Subcutaneous adipose tissue (tissue), 4 donors: ENCODE data around the gene PON2. TPM values are rescaled to one million over a fixed set of nuclear protein-coding genes. Genes with fewer than 3 reads are reported as not detected.

ENCODE experiments used
- total RNA-seq, 4 donors: library from RNA; depleted of rRNA; stranded (reverse); fragments of >200 nt; gene quantifications; one replicate each; pipeline ENCODE4 v1.1.0, GENCODE V29; 2016
- TF ChIP-seq, protein P1 (sequence below): fragments of 450-650 bp; IDR thresholded peaks from one replicate; pipeline ENCODE4 v1.5.1; 2016; ENCODE audit warnings: low read depth, mild to moderate bottlenecking, control low read depth, antibody characterized with exemption, moderate library complexity

PON2 gene
- total RNA-seq, 4 donors from 2014 or later, result 77.7 to 137 (median 104) TPM

DNA sequence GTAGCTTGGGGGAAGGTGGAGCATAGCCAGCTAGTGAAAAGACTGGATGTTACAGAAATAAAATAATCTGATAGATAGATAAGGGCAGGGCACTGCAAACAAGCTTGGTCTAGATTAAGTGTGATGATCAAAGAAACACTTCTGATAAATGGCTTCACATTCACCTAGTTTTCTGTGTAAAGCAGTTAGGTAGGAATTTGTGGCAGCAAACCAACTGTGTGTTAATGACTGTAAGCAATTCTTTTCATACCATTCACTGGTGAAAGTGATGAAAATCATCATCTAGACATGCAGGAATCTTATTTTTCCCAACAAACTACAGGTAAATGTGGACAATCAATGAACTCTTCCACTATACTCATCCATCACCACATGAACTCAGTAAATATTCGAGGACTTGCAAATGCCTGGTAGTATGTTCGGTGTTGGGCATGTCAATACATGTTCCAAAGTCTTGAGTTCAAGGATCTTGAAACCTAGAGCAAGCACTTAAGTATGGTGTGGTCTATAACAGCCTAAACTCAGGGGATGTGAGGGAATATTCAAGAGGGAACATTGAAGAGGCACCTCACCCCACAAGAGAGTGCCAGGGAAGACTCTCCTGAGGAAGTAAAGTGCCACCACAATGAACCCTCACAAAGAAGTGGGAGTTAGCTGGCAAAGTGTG is 59.1 kb downstream of the PON2 start:
- TF ChIP-seq, protein P1, sequence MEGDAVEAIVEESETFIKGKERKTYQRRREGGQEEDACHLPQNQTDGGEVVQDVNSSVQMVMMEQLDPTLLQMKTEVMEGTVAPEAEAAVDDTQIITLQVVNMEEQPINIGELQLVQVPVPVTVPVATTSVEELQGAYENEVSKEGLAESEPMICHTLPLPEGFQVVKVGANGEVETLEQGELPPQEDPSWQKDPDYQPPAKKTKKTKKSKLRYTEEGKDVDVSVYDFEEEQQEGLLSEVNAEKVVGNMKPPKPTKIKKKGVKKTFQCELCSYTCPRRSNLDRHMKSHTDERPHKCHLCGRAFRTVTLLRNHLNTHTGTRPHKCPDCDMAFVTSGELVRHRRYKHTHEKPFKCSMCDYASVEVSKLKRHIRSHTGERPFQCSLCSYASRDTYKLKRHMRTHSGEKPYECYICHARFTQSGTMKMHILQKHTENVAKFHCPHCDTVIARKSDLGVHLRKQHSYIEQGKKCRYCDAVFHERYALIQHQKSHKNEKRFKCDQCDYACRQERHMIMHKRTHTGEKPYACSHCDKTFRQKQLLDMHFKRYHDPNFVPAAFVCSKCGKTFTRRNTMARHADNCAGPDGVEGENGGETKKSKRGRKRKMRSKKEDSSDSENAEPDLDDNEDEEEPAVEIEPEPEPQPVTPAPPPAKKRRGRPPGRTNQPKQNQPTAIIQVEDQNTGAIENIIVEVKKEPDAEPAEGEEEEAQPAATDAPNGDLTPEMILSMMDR, result no peak

DNA sequence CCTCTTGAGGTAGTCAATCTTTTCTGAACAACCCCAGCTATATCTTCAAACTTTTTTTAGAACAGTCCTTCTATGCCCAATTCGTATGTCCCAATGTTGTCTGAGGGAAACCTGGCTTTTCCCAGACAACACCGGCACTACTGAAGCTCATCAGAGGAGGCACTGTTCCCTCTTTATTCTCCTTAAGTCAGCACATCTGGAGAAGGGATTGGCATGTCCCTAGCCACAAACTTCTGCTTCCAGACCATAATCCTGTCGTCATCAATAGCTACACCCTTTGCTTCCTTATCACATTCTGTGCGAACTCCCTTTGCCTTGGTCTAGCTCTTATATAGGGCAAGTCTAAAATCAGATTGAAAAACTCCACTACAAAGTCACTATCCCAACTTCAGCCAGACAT is 61.5 kb downstream of the PON2 start:
- TF ChIP-seq, protein P1, result no peak

- TF ChIP-seq, protein P1, result no peak
These were observed 66.6 kb downstream of the PON2 start for GRCh38 chr7:95368235-95368634.

GRCh38 chr7:95367606-95368005 is 67.2 kb downstream of the PON2 start:
- TF ChIP-seq, protein P1, result no peak

- TF ChIP-seq, protein P1, result no peak
These were observed 69.7 kb downstream of the PON2 start for GRCh38 chr7:95365151-95365550.

DNA sequence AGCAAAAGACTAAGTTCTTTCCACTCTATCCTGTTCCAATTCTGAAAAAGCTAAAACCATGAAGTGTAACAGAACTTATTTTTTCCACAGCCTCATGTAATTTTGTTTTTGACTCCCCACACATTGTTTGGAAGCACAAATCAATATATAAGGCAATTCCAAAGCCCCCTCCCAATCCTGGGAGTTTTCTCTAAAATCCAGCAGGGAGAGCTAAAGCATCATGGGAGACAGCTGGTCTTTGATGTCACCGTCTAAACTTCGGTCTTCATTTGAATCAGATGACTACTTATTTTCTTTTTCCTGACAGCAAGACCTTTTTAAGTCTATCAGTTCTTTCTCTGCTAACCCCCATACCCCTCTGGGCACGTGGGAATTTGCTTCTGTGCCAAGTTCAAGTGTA is 77.2 kb downstream of the PON2 start:
- TF ChIP-seq, protein P1, result no peak

Other genes with a start within 250 kb of the PON2 start
- gene PON1, start 110.5 kb downstream of the PON2 start, total RNA-seq, result under 1 TPM in 1 of 4 donors, not detected in 3; 0.34 TPM
- gene PON3, start 38.7 kb downstream of the PON2 start, total RNA-seq, result 1 to 10 TPM; 2.5 to 6.0 (median 4.7) TPM
- under 1 TPM in 3 of 4 donors, not detected in 1; 0.19 to 0.44 (median 0.34) TPM for gene ASB4, start 50.9 kb upstream of the PON2 start, total RNA-seq
- 1,000 to 10,000 TPM in 3 of 4 donors, 100 to 1,000 TPM in 1; 644 to 2,300 (median 1,753) TPM for gene PDK4, start 161.5 kb upstream of the PON2 start, total RNA-seq